ENCODE results near the gene PSD4.

Gene PSD4

GRCh38 chr2:113218283-113219091, 44.7 kb downstream of the PSD4 start:
- Histone ChIP-seq H3K9me3 (ENCODE audit: insufficient read depth, low read length) (no peaks in the 10 kb centered on the region), H3K4me1 (ENCODE audit: low read length) (no peaks in the 10 kb centered on the region), H3K27ac (ENCODE audit: low read length) (no peak overlapping the region), H3K36me3 (replicated peaks; ENCODE audit: low read depth, low read length) (no peaks in the 10 kb centered on the region), H4K20me1 (ENCODE audit: insufficient read depth, low read length) (no peaks in the 10 kb centered on the region), H2AFZ (ENCODE audit: low read depth, low read length) (no peak overlapping the region), H3K4me3 (ENCODE audit: low read length) (no peak overlapping the region), H3K27me3 (ENCODE audit: low read depth, low read length) (no peaks in the 10 kb centered on the region), H3K9ac (ENCODE audit: low read length) (no peak overlapping the region), H3K4me2 (ENCODE audit: low read length) (no peak overlapping the region), H3K79me2 (ENCODE audit: low read length) (no peaks in the 10 kb centered on the region)
- TF ChIP-seq EZH2phosphoT487 (IDR thresholded peaks at IDR 0.05; ENCODE audit: low read depth): no peak
- TF ChIP-seq, protein P1, sequence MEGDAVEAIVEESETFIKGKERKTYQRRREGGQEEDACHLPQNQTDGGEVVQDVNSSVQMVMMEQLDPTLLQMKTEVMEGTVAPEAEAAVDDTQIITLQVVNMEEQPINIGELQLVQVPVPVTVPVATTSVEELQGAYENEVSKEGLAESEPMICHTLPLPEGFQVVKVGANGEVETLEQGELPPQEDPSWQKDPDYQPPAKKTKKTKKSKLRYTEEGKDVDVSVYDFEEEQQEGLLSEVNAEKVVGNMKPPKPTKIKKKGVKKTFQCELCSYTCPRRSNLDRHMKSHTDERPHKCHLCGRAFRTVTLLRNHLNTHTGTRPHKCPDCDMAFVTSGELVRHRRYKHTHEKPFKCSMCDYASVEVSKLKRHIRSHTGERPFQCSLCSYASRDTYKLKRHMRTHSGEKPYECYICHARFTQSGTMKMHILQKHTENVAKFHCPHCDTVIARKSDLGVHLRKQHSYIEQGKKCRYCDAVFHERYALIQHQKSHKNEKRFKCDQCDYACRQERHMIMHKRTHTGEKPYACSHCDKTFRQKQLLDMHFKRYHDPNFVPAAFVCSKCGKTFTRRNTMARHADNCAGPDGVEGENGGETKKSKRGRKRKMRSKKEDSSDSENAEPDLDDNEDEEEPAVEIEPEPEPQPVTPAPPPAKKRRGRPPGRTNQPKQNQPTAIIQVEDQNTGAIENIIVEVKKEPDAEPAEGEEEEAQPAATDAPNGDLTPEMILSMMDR (IDR thresholded peaks at IDR 0.05; ENCODE audit: low read depth, low read length): no peak

DNA sequence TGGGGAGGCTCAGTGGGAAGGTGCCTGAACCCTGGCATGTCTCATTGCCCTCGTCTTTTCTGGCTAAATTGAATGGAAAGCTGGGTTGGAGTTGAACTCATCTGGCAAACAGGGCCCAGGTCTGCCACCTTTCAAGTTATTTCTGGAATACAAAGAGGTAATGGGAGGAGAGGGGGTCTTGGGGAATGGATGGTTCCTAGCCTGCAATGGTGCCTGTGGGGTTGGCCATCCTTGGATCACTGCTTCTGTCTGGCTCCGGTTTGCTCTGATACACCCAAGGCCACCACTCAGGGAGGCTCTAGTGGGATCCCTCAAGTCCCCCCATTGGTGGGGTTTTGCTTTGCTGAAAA, 45.3 kb downstream of the PSD4 start:
- no peak overlapping the region for H2AFZ ChIP-seq (ENCODE audit: low read depth, low read length)
- no peaks in the 10 kb centered on the region for H4K20me1 ChIP-seq (ENCODE audit: insufficient read depth, low read length)
- no peak overlapping the region for H3K4me3 ChIP-seq (ENCODE audit: low read length)
- no peaks in the 10 kb centered on the region for H3K9me3 ChIP-seq (ENCODE audit: insufficient read depth, low read length)
- no peak for TF ChIP-seq EZH2phosphoT487 (IDR thresholded peaks at IDR 0.05; ENCODE audit: low read depth)
- TF ChIP-seq, protein P1 (IDR thresholded peaks at IDR 0.05; ENCODE audit: low read depth, low read length): no peak
- H3K4me2 ChIP-seq (ENCODE audit: low read length): no peak overlapping the region
- no peak overlapping the region for H3K9ac ChIP-seq (ENCODE audit: low read length)
- H3K36me3 ChIP-seq (replicated peaks; ENCODE audit: low read depth, low read length): no peaks in the 10 kb centered on the region
- H3K27me3 ChIP-seq (ENCODE audit: low read depth, low read length): no peaks in the 10 kb centered on the region
- no peaks in the 10 kb centered on the region for H3K4me1 ChIP-seq (ENCODE audit: low read length)
- no peak overlapping the region for H3K27ac ChIP-seq (ENCODE audit: low read length)
- no peaks in the 10 kb centered on the region for H3K79me2 ChIP-seq (ENCODE audit: low read length)

DNA sequence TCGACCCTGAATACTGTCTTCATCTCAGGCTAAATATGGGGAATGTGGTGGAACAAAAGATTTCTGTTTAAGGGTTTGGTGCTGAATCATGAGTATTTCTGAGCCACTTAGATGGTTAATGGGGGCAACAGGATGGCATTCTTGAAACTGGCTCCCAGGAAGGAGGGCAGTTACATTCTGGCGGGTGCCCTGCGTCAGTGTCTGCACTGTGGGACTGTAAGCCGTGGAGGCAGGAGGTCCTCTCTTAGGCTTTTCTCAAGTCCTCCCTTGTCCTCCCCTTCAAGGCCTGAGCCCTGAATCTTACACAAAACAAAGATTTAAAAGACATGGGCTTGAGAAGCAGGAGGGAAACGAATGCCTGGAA, 45.7 kb downstream of the PSD4 start:
- H3K4me2 ChIP-seq (ENCODE audit: low read length): no peak overlapping the region
- H3K27ac ChIP-seq (ENCODE audit: low read length): no peak overlapping the region

DNA sequence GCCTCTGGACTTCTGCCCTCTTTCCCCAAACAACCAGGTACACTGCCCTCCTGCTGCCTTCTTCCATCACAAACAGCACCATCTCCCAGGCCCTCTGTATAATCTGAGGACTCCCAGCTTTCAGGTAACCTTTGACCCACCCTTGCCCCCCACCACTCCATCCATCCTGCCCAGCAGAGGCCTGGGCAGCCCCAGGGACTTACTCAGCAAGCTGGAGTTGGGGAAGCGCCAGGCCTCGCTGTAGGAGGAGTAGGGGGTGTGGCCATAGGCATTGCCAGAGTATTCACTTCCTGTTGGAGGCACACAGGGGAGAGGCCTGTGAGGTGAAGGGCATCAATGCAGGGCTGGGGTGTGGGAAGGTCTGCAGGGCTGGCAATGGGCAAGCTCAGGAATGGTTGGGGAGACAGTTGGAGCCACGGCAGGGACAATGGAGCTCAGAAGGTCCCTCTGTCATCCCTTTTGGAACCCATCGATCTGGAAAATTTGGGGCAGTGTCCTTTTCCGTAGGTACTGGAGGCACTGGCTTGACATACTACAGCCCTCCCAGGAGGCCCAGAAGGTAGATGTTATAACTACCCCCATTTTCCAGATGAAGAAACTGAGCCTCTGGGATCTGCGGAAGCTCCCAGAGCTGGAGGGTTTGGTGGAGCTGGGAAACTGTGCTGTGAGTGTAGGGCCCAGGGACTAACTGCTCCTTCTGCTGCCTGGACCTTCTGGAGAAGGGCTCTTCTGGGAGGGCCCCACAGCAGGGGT, 46.3 kb downstream of the PSD4 start:
- Histone ChIP-seq H2AFZ (ENCODE audit: low read depth, low read length) (no peak overlapping the region), H3K4me2 (ENCODE audit: low read length) (no peak overlapping the region), H3K36me3 (replicated peaks; ENCODE audit: low read depth, low read length) (no peaks in the 10 kb centered on the region), H3K4me3 (ENCODE audit: low read length) (no peak overlapping the region), H3K9ac (ENCODE audit: low read length) (no peak overlapping the region), H3K4me1 (ENCODE audit: low read length) (no peaks in the 10 kb centered on the region), H3K27me3 (ENCODE audit: low read depth, low read length) (no peaks in the 10 kb centered on the region), H3K9me3 (ENCODE audit: insufficient read depth, low read length) (no peaks in the 10 kb centered on the region), H3K79me2 (ENCODE audit: low read length) (no peaks in the 10 kb centered on the region), H4K20me1 (ENCODE audit: insufficient read depth, low read length) (no peaks in the 10 kb centered on the region), H3K27ac (ENCODE audit: low read length) (no peak overlapping the region)
- TF ChIP-seq, protein P1 (IDR thresholded peaks at IDR 0.05; ENCODE audit: low read depth, low read length): no peak
- TF ChIP-seq EZH2phosphoT487 (IDR thresholded peaks at IDR 0.05; ENCODE audit: low read depth): no peak

More for the DNA sequence above, 45.7 kb downstream of the PSD4 start:
- Histone ChIP-seq H3K36me3 (replicated peaks; ENCODE audit: low read depth, low read length) (no peaks in the 10 kb centered on the region), H3K4me1 (ENCODE audit: low read length) (no peaks in the 10 kb centered on the region), H3K79me2 (ENCODE audit: low read length) (no peaks in the 10 kb centered on the region), H3K4me3 (ENCODE audit: low read length) (no peak overlapping the region), H3K9ac (ENCODE audit: low read length) (no peak overlapping the region), H3K27me3 (ENCODE audit: low read depth, low read length) (no peaks in the 10 kb centered on the region), H3K9me3 (ENCODE audit: insufficient read depth, low read length) (no peaks in the 10 kb centered on the region), H2AFZ (ENCODE audit: low read depth, low read length) (no peak overlapping the region), H4K20me1 (ENCODE audit: insufficient read depth, low read length) (no peaks in the 10 kb centered on the region)
- TF ChIP-seq EZH2phosphoT487 (IDR thresholded peaks at IDR 0.05; ENCODE audit: low read depth): no peak
- TF ChIP-seq, protein P1 (IDR thresholded peaks at IDR 0.05; ENCODE audit: low read depth, low read length): no peak
